Stimulated activated CD8-positive, alpha-beta memory T cell treated with anti-CD3 and anti-CD28 coated beads, Interleukin-2, amount 100 ng/mL, for 48 hours (primary cell): Measurements from ENCODE around the gene ARHGEF25.

ENCODE experiments used
- DNase-seq, 2 donors: peaks; one replicate each; pipeline ENCODE4 v3.0.0-alpha.2; 2020; ENCODE audit warnings: low read depth in 2 of 2

Gene ARHGEF25

GRCh38 chr12:57621497-57622292 is 10.5 kb downstream of the ARHGEF25 start:
- peak; percentile 49 to 59 for DNase-seq

GRCh38 chr12:57622293-57623245 is 11.3 kb downstream of the ARHGEF25 start:
- no peak for DNase-seq

GRCh38 chr12:57623385-57623784 is 12.2 kb downstream of the ARHGEF25 start:
- no peak for DNase-seq

- no peak for DNase-seq
Measured at GRCh38 chr12:57623811-57624390, 12.7 kb downstream of the ARHGEF25 start.

GRCh38 chr12:57624441-57625220 is 13.4 kb downstream of the ARHGEF25 start:
- no peak for DNase-seq

- DNase-seq = no peak
Measured at GRCh38 chr12:57625261-57626032, 14.2 kb downstream of the ARHGEF25 start.

GRCh38 chr12:57626111-57626920 is 15.1 kb downstream of the ARHGEF25 start:
- DNase-seq = no peak

GRCh38 chr12:57626921-57627445 is 15.7 kb downstream of the ARHGEF25 start:
- DNase-seq = no peak

GRCh38 chr12:57627501-57628279 is 16.5 kb downstream of the ARHGEF25 start:
- no peak for DNase-seq

- no peak for DNase-seq
Measured at GRCh38 chr12:57628280-57629191, 17.3 kb downstream of the ARHGEF25 start.

GRCh38 chr12:57629897-57630471 is 18.7 kb downstream of the ARHGEF25 start:
- no peak for DNase-seq

- DNase-seq = no peak
Measured at GRCh38 chr12:57630891-57631433, 19.7 kb downstream of the ARHGEF25 start.

- no peak for DNase-seq
Measured at GRCh38 chr12:57631566-57632072, 20.4 kb downstream of the ARHGEF25 start.

GRCh38 chr12:57632073-57632957 is 21.1 kb downstream of the ARHGEF25 start:
- no peak for DNase-seq

- DNase-seq = peak; percentile 49 to 57
Measured at GRCh38 chr12:57632958-57633840, 22.0 kb downstream of the ARHGEF25 start, which contains the start of gene B4GALNT1. Gene B4GALNT1, minus strand, starts transcription at chr12:57633201. Its CDS starts 1,069 bp downstream, at chr12:57632132.
